ENCODE results near the gene SLC9A1. TPM values are rescaled to one million over a fixed set of nuclear protein-coding genes. Genes with fewer than 3 reads are reported as not detected.

Gene SLC9A1
- total and polyA plus RNA-seq, 2 of the 8 experiments (the other 6 are each of a cell fraction or from before 2014, with no cell fraction given): 11.3 to 25.1 TPM

- Histone ChIP-seq H2BK20ac (ENCODE audit: low read length) (no peak overlapping the region), H3K56ac (replicated peaks; ENCODE audit: insufficient read length, low read depth, low read length) (no peak overlapping the region), H3K79me2 (ENCODE audit: control insufficient read depth in 1 of 2, insufficient read depth in 2 of 2, low read length in 2 of 2) (peaks cover 0 to 16% of the 10 kb centered on the region in 2 experiments; a peak in 2 of 4 replicates), H2AFZ (ENCODE audit: low read length) (no peak overlapping the region), H2AK5ac (ENCODE audit: low read depth, low read length) (no peak overlapping the region), H3K4ac (replicated peaks; ENCODE audit: insufficient read length, low read depth, low read length) (no peak overlapping the region), H3K9ac (replicated peaks in 1 of 4; ENCODE audit: extremely low read depth in 1 of 4, low read depth in 3 of 4, low read length in 3 of 4) (no peak overlapping the region), H2BK12ac (ENCODE audit: low read depth, low read length) (no peak overlapping the region), H2BK5ac (ENCODE audit: low read depth, low read length) (no peak overlapping the region), H2BK120ac (replicated peaks; ENCODE audit: low read depth, low read length) (no peak overlapping the region), H3K18ac (ENCODE audit: extremely low read depth, low read length) (no peak overlapping the region), H3K23me2 (ENCODE audit: low read depth, low read length) (peaks cover 3% of the 10 kb centered on the region; the same call in 1 of the 2 replicates), H3K23ac (ENCODE audit: insufficient read length) (no peak overlapping the region), H3K79me1 (ENCODE audit: low read depth, low read length) (peaks cover 12% of the 10 kb centered on the region), H4K91ac (replicated peaks; ENCODE audit: insufficient read length, low read length) (no peak overlapping the region), H3K4me2 (ENCODE audit: insufficient read depth in 1 of 2, low read depth in 2 of 2, low read length in 2 of 2) (no peak overlapping the region), H3K4me1 (replicated peaks in 1 of 4; ENCODE audit: control insufficient read depth in 3 of 4, insufficient read depth in 4 of 4, low read length in 3 of 4) (peaks cover 2 to 15% (median 11%) of the 10 kb centered on the region in 4 experiments), H3K36me3 (ENCODE audit: control insufficient read depth in 2 of 4, insufficient read depth in 4 of 4, low read length in 3 of 4) (peaks cover 0 to 2% (median 0%) of the 10 kb centered on the region in 4 experiments; a peak in 1 of 8 replicates), H3K4me3 (ENCODE audit: extremely low read depth in 1 of 4, insufficient read depth in 2 of 4, low read depth in 3 of 4, low read length in 4 of 4) (no peak overlapping the region), H4K20me1 (replicated peaks in 1 of 2; ENCODE audit: control insufficient read depth in 1 of 2, insufficient read depth in 2 of 2, low read length in 2 of 2) (peaks cover 0 to 11% of the 10 kb centered on the region in 2 experiments), H3K27me3 (replicated peaks in 1 of 4; ENCODE audit: control insufficient read depth in 3 of 4, extremely low read depth in 1 of 4, insufficient read depth in 3 of 4, low read length in 3 of 4) (no peaks in the 10 kb centered on the region; a peak in 1 of 7 replicates), H3K27ac (ENCODE audit: low read depth, low read length) (no peak overlapping the region), H2BK15ac (ENCODE audit: low read length) (no peak overlapping the region), H4K8ac (ENCODE audit: extremely low read depth, insufficient read depth, low read length) (no peak overlapping the region), H4K5ac (ENCODE audit: insufficient read length, low read depth, low read length) (no peak overlapping the region), H3K9me3 (ENCODE audit: insufficient read depth in 2 of 2, low read depth in 1 of 2, low read length in 1 of 2) (no peaks in the 10 kb centered on the region), H3K14ac (ENCODE audit: insufficient read length) (no peak overlapping the region)
- DNase-seq (ENCODE audit: low read depth in 1 of 2, low spot score in 2 of 2) (no peak), FAIRE-seq (no peak)
- POLR2A ChIA-PET (ENCODE audit: partially characterized antibody): interaction anchor here (1.1 to 14.6 kb wide), 7 partner anchors 7 to 340 kb away, joined by 3 to 257 read pairs (median 6); no protein-coding TSS in a partner anchor
- CTCF ChIA-PET (ENCODE audit: partially characterized antibody): interaction anchor here (1.1 to 11.0 kb wide), 7 partner anchors 9 to 113 kb away, joined by 3 to 151 read pairs (median 6); no protein-coding TSS in a partner anchor
- 97% methylated on average over 3 of the region's 3 CpGs; no CpG with 5 or more reads in 1 of the 2 experiments for WGBS, 2 experiments (ENCODE audit: extremely low coverage in 1 of 2, insufficient coverage in 1 of 2, insufficient read length in 1 of 2, insufficient replicate concordance in 2 of 2, low coverage in 1 of 2, low lambda C conversion rate in 2 of 2, missing lambda C conversion rate in 1 of 2)
- TF ChIP-seq SUZ12 (IDR thresholded peaks at IDR 0.05; ENCODE audit: low read length) (no peak), RAD21 (IDR thresholded peaks at IDR 0.05 in 1 of 2, conservative IDR thresholded peaks at IDR 0.05 in 1 of 2; ENCODE audit: low read depth in 2 of 2, low read length in 2 of 2) (no peak), E2F6 (IDR thresholded peaks at IDR 0.05) (no peak), ASH2L (IDR thresholded peaks at IDR 0.05; ENCODE audit: low read length) (no peak), NANOG (IDR thresholded peaks at IDR 0.05; ENCODE audit: insufficient read depth, low read depth, low read length, poor library complexity, severe bottlenecking) (no peak), POLR2AphosphoS5 (IDR thresholded peaks at IDR 0.05; ENCODE audit: low read depth, low read length) (no peak), TAF7 (optimal IDR thresholded peaks at IDR 0.05; ENCODE audit: borderline replicate concordance, low read depth, low read length) (no peak), ZNF274 (IDR thresholded peaks at IDR 0.05; ENCODE audit: borderline replicate concordance, extremely low read depth, low read length) (no peak), JUN (IDR thresholded peaks at IDR 0.05; ENCODE audit: low read depth, low read length) (no peak), BACH1 (IDR thresholded peaks at IDR 0.05; ENCODE audit: low read length) (no peak), EZH2 (IDR thresholded peaks at IDR 0.05; ENCODE audit: low read depth, low read length, severe bottlenecking) (no peak), HDAC6 (IDR thresholded peaks at IDR 0.05; ENCODE audit: low read depth, low read length) (no peak), GABPA (IDR thresholded peaks at IDR 0.05; ENCODE audit: borderline replicate concordance, insufficient read depth, low read length) (no peak)
Observed at GRCh38 chr1:27157194-27157593, 2.3 kb upstream of the SLC9A1 start.

All from H1 (cell line).